A172 (cell line): Measurements from ENCODE around the gene IPCEF1. TPM values are rescaled to one million over a fixed set of nuclear protein-coding genes. Genes with fewer than 3 reads are reported as not detected.

Experiments used
- total RNA-seq: library from RNA; depleted of rRNA; stranded (reverse); fragments of >200 nt; shearing (Covaris generic); gene quantifications from 2 replicates; pipeline ENCODE4 v1.2.3, GENCODE V29; 2014; rRNA removed

IPCEF1 gene
- total RNA-seq, 1 experiment from 2014 or later, result 0.47 TPM

Other genes with a start within 250 kb of the IPCEF1 start
- gene CNKSR3, start 153.9 kb upstream of the IPCEF1 start, total RNA-seq, result 1.8 and 2.7 TPM in 2 replicates